ENCODE data around the gene KCNG4. TPM values are rescaled to one million over a fixed set of nuclear protein-coding genes. Genes with fewer than 3 reads are reported as not detected.

KCNG4 gene
- total RNA-seq, 1 donor from 2014 or later: not detected

GRCh38 chr16:84267380-84267779 is 27.6 kb upstream of the KCNG4 start:
- intact Hi-C loops (cut with DNase I): no loop called here
- DNase-seq (ENCODE audit: low spot score): no peak

- DNase-seq (ENCODE audit: low spot score): no peak
- intact Hi-C loops (cut with DNase I): no loop called here
These were observed 26.6 kb upstream of the KCNG4 start for GRCh38 chr16:84266451-84266850.

- DNase-seq (ENCODE audit: low spot score): no peak
- intact Hi-C loops (cut with DNase I): no loop called here
These were observed 23.1 kb upstream of the KCNG4 start for GRCh38 chr16:84262939-84263338.

- DNase-seq (ENCODE audit: low spot score): no peak
- intact Hi-C loops (cut with DNase I): no loop called here
These were observed 22.2 kb upstream of the KCNG4 start for GRCh38 chr16:84262031-84262430.

- DNase-seq (ENCODE audit: low spot score): no peak
- intact Hi-C loops (cut with DNase I): no loop called here
These were observed 21.1 kb upstream of the KCNG4 start for GRCh38 chr16:84260766-84261554.

GRCh38 chr16:84259691-84260090 is 19.9 kb upstream of the KCNG4 start:
- no peak for DNase-seq (ENCODE audit: low spot score)
- intact Hi-C loops (cut with DNase I): no loop called here

GRCh38 chr16:84258266-84258665 is 18.5 kb upstream of the KCNG4 start:
- intact Hi-C loops (cut with DNase I): no loop called here
- no peak for DNase-seq (ENCODE audit: low spot score)

- DNase-seq (ENCODE audit: low spot score): no peak
- intact Hi-C loops (cut with DNase I): no loop called here
These were observed 15.4 kb upstream of the KCNG4 start for GRCh38 chr16:84255050-84255810.

GRCh38 chr16:84254062-84254461 is 14.2 kb upstream of the KCNG4 start:
- no peak for DNase-seq (ENCODE audit: low spot score)
- intact Hi-C loops (cut with DNase I): no loop called here

- intact Hi-C loops (cut with DNase I): no loop called here
- DNase-seq (ENCODE audit: low spot score): no peak
These were observed 13.4 kb upstream of the KCNG4 start for GRCh38 chr16:84253173-84253572.

GRCh38 chr16:84252184-84252583 is 12.4 kb upstream of the KCNG4 start:
- intact Hi-C loops (cut with DNase I): no loop called here
- no peak for DNase-seq (ENCODE audit: low spot score)

- no peak for DNase-seq (ENCODE audit: low spot score)
- intact Hi-C loops (cut with DNase I): no loop called here
These were observed 8.0 kb upstream of the KCNG4 start for GRCh38 chr16:84247844-84248243.

- DNase-seq (ENCODE audit: low spot score): no peak
- intact Hi-C loops (cut with DNase I): no loop called here
These were observed 7.5 kb upstream of the KCNG4 start for GRCh38 chr16:84247331-84247730.

- intact Hi-C loops (cut with DNase I): no loop called here
- no peak for DNase-seq (ENCODE audit: low spot score)
These were observed 6.9 kb upstream of the KCNG4 start for GRCh38 chr16:84246679-84247077.

- intact Hi-C loops (cut with DNase I): no loop called here
- no peak for DNase-seq (ENCODE audit: low spot score)
These were observed 6.3 kb upstream of the KCNG4 start for GRCh38 chr16:84245956-84246678.

GRCh38 chr16:84244728-84245127 is 4.9 kb upstream of the KCNG4 start:
- intact Hi-C loops (cut with DNase I): no loop called here
- no peak for DNase-seq (ENCODE audit: low spot score)

GRCh38 chr16:84243732-84244131 is 3.9 kb upstream of the KCNG4 start:
- DNase-seq (ENCODE audit: low spot score): no peak
- intact Hi-C loops (cut with DNase I): no loop called here

GRCh38 chr16:84242839-84243238 is 3.0 kb upstream of the KCNG4 start:
- intact Hi-C loops (cut with DNase I): no loop called here
- no peak for DNase-seq (ENCODE audit: low spot score)

GRCh38 chr16:84241778-84242177 is 2.0 kb upstream of the KCNG4 start:
- DNase-seq (ENCODE audit: low spot score): no peak
- intact Hi-C loops (cut with DNase I): no loop called here

- intact Hi-C loops (cut with DNase I): no loop called here
- DNase-seq (ENCODE audit: low spot score): no peak
These were observed 643 bp upstream of the KCNG4 start for GRCh38 chr16:84240455-84240854.

Data from cardiac septum (tissue), 1 donor.